GM19023 (cell line): ENCODE results near the gene APOBEC4.
A peak's percentile ranks its signal among the peaks of the same experiment; 100 is the strongest.
"Not testable (repeated sequence)": the region's sequence is repeated elsewhere in the genome, so short reads cannot be mapped to it uniquely, and the experiment has no call there.

ENCODE experiments used
- ATAC-seq: cut with Tn5 transposase; IDR thresholded peaks from one replicate; pipeline ENCODE4 v1.9.1; 2021; ENCODE audit warnings: mild to moderate bottlenecking, moderate library complexity; ENCODE audit not compliant: unreplicated experiment

The APOBEC4 gene

DNA sequence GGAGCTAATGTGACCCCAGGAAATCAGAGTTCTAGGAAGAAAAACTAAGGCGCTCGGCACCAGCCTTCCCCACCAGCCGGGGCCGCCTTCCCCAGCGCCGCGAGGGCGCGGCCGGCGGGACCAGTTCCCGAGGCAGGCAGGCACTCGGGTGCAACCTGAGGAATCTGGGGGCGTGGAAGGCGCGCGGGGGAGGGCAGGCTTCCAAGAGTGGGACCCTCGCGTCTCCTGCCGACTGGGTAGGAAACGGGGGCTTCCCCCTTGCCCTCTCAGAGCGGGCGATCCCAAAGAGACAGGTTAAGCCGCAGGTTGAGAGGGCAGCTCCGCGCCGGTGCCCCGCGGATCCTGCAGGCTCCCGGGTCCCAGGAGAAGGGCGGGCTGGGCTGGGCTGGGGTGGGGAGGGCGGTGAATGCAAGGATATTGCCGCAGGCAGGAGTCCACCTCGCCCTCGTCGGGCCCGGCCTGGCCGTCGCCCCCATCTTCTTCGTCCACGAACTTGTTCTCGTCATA is 18.0 kb downstream of the APOBEC4 start:
- peak; percentile 9 for ATAC-seq

DNA sequence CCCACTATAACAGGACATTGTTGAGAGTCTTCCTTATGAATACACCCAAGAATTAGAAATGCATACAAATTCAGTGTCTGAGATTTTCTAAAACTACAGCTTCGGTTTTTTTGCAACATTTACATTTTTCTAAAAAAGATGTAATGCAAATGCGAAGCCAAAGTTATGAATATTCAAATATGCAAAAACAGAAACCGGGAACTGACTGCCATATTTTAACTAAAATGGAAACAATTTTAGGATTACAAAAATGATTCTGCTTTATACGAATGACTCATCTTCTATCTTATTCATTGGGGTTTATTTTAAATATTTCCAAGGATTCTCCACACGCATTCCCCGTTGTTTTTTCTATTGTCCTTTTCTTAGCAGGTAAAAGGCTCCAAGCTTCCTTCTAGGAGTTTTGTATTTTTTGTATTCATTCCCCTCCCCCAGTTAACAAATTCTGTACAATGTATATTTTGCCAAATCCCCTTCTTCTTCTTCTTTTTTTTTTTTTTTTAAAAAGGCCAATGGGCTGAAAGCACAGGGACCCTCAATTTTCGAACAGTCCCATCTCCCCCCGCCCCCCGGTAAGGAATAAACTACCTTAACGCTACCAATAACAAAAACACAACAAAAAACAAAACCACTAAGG is 18.6 kb downstream of the APOBEC4 start:
- ATAC-seq, result no peak

DNA sequence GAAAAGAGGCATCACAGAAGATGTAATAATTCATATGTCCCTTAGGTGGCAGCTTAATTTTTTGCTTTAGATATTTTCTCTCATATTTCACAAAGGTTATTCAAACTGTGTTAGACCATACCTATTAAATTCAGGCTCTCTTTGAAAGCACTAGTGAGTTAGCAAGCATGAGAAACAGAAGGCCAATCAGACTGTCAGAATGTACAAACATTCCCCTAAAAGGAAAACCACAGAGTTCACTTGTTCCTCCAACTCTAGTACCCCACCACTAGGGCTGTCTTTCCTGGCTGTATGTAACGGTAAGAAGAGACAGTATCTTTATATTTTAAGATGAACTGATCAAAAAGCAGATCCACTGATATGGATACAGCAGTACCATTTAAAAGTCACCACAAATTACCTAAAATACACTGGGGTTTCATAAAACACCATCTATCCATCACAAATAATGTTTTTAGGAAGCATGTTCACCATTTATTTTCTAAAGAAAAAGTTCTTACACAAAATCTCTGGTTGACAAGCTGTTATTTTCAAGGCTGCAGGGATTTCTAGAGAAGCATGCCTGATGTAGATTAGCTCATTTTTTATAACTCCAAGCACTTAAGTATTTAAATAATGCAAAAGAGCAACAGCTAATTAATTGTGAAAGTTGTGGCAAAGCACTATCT is 19.3 kb downstream of the APOBEC4 start:
- no peak for ATAC-seq

DNA sequence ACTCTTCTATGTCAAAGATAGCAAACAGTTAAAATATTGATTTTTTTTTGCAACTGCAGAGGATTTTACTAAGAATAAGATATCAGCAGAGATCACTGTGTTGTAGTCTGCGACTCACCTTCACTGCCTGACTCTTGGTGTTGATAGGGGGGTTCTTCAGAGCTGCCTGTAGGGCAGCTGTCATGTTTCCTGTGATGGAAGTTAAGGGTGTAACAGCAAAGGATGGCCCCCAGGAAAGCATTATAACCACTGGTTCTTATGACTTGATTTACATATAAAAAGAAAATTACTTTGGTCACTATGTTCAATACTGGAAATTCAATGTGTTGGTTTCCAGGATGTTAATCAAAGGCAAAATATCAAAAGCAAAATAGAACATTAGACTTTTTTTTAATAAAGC is 20.2 kb downstream of the APOBEC4 start:
- no peak for ATAC-seq

DNA sequence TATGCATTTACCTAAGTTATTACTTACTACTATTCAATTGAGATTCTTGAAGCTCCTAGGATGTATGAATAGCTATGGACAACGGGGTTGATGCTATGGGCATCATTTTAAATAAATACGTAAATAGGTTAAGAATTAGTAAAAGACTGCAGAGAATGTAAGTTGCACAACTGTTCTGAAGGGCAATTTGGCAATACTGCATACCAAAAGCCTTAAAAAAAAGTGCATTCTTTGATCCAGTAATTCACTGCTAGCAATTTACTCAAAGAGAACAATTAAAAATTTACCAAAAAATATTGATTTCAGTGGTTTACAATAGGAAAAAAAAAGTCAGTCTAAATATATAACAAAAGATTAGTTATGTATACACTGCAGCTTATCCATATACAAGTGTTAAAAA is 21.0 kb downstream of the APOBEC4 start:
- ATAC-seq, result no peak

DNA sequence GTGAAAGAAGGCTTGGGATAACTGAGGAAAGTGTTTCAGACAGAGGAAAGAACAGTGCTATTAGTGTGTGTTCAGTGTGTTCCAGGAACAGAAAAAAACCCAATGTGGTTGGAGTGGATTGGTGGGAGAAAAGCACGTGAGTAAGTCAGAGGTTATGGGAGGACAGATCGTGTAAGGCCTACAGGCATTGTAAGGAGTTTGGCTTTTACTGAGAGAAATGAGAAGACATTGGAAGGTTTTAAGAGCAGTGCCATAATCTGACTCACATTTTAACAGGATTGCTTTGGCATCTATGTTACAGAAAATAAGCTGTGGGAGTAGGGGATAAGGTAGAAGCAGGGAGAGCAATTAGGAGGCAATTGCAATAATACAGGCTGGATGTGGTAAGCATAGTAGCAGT is 22.4 kb downstream of the APOBEC4 start:
- ATAC-seq, result no peak

DNA sequence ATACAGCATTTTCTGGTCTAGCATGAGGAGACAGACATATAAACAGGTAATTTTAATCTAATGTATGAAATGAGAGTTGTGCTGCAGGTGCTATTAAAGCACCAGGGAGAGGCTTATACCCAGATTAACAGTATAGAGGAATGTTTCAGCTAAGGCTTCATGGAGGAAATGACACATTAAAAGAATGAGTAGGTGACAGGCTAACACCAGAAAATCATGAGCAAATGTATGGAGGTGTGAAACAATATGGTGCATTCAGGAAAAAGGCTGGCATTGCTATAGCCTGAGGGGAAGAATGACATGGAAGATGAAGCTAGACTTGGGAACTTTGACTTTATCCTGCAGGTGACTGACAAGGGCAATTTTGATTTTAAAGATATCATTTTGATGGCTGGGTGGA is 24.6 kb downstream of the APOBEC4 start:
- ATAC-seq, result no peak

DNA sequence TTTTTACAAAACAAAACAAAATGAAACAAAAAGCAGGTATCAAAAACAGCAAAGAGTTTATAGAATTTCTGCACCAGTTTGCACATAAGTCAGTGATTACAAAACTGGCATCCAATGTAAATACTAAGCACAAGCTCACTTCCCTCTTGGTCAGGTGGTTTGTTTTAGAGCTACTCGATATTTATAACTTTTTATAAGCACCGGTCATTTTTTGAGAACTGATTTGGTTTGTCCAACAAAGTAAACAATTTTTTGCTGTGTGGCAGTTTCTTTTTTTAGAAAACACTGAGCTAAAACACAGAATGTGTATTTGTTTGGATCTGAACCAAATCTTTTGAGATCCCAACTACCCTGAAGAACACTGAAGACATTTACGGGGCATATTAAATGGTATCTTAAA is 26.9 kb downstream of the APOBEC4 start:
- ATAC-seq, result not testable (repeated sequence)

DNA sequence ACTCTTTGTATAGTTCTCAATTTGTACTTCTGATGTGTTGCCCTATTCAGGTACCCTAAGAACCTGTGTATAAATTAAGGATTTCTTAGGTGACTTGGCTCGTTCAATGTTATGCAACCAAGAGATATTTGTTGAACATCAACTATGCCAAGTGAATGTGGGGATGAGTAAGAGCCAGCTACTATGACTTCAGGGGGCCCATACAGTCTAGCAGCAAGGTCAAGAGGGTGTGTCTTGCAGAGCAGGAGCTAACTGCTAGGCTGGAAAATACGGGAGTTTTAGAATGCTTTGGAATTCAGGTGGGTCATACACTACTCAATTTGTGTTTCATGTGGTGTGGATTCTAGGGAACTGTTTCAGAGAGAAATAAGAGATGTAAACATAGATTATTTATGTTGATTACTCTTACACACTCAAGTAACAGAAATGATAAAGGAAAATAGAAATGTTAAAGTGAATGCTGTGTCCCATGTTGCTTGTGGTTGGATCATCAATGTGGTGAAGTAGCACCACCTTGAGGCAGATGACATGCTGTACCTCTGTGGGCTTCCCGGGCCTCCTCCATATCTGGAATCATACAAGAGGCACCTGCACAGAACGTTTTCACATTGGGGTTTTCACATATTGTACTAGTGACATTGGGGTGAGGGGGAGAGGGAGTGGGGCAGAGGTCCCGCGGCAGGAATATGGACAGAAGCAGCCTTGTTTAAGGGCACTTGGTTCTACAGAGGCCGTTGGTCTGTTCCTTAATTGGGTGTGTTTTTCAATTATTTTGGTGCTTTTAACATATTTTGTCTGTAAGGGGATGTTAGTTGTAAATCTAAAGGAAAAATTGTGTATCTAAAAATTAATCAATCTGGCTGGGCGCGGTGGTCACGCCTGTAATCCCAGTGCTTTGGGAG is 30.0 kb downstream of the APOBEC4 start:
- peak; percentile 87 for ATAC-seq

DNA sequence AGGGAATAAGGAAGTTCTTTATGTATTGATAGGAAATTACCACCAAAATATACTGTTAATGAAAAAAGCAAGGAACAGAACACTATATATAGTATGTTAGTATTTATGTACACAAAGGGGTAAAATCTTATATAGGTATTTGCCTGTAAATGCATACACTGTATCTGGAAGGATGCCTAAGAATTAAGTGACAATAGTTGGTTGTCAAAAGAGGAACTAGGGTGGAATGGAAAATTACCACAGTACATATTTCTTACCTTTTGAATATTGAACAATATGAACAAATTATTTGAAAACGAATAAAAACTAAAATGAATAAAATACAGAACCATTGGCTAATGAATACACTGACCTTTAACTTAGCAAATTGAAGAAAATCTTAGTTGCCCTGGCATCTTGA is 31.1 kb downstream of the APOBEC4 start:
- no peak for ATAC-seq

DNA sequence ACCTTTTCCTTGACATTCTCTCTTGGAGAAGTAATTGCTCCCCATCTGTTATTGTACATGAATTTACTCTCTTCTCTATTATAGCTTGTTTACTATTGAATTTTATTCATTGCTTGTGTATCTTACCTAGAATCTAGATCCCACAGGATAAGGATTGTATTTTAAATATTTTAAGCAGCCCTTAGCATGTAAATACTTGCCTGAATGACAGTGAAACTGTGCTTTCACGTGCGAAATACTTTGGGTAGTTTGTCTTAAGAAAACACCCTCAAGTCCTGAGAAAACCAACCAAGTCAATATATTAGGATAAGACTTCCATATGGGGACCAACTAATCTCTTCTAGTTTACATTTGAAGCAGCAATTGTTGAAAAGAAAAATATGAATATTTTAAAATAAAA is 32.8 kb downstream of the APOBEC4 start:
- no peak for ATAC-seq

DNA sequence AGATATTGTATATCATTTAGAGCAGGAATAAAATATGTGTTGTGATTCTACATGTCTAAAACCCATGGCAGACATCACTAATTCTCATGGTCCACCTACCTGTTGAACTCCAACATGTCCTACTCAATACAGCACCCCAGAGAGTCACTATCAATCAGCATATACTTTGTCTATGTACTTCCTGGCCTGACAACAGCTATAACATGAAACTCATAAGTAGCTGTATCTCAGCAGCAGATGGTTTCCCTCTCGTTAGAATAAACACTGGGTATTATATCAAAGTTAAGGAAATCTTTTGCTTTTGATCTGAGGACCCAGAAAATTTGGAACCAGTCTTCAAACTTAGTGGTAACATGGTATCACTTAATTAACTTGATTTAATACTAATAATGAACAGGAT is 33.3 kb downstream of the APOBEC4 start:
- no peak for ATAC-seq

DNA sequence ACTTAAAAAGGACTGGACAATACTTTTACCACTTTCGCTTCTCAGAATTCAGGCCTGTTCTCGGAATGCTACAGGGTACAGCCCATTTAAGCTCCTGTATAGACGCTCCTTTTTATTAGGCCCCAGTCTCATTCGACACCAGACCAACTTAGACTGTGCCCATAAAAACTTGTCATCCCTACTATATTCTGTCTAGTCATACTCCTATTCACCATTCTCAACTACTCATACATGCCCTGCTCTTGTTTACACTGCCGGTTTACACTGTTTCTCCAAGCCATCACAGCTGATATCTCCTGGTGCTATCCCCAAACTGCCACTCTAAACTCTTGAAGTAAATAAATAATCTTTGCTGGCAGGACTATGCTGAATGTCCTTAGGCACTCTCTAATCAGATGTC is 34.9 kb downstream of the APOBEC4 start:
- not testable (repeated sequence) for ATAC-seq

DNA sequence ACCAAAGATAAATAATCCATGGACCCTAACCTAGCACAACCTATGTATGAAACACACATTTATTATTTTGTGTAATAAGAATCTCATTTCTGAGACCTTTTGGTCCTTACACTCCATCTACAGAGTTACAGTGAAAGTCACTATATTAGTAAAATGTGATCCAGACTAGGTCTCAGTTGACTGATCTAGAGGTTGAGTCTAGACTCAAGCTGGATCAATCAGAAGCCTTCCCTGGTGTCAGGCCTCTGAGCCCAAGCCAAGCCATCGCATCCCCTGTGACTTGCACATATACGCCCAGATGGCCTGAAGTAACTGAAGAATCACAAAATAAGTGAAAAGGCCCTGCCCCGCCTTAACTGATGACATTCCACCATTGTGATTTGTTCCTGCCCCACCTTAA is 40.1 kb downstream of the APOBEC4 start:
- ATAC-seq, result not testable (repeated sequence)

DNA sequence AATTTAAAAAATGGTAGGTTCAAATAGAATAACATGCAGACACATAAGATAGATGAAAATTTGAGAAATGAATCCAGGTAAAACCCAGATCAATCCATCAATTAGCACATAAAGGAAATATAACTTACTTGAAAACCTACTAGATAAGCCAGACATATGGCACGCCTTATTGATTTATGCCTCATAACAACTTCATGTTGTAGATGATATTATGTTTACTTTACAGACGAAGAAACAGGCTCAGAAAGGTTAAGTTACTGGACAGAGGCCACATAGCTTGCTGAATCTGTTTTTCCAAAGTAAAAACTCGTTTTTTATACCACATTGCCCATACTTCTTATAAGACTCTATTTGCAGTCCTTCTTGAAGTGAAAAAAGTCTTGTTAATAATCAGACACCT is 40.7 kb downstream of the APOBEC4 start:
- no peak for ATAC-seq

DNA sequence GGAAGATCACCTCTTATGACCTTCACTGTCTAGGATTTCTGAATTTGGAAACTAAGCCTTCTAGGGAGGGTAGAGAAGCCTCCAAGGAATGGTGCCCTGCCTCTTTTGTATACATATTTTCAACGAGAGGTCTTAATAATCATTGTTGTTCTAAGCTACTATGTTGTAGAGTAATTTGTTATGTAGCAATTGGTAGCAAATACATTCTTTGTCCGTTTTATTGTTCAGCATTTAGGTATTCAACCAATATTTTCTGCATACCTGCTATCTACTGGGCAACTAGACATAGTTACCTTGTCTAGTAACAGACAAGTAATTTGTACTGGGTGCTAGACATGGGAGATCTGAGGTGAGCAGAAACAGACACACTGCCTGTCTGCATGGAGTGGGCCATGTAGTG is 42.1 kb downstream of the APOBEC4 start:
- no peak for ATAC-seq

DNA sequence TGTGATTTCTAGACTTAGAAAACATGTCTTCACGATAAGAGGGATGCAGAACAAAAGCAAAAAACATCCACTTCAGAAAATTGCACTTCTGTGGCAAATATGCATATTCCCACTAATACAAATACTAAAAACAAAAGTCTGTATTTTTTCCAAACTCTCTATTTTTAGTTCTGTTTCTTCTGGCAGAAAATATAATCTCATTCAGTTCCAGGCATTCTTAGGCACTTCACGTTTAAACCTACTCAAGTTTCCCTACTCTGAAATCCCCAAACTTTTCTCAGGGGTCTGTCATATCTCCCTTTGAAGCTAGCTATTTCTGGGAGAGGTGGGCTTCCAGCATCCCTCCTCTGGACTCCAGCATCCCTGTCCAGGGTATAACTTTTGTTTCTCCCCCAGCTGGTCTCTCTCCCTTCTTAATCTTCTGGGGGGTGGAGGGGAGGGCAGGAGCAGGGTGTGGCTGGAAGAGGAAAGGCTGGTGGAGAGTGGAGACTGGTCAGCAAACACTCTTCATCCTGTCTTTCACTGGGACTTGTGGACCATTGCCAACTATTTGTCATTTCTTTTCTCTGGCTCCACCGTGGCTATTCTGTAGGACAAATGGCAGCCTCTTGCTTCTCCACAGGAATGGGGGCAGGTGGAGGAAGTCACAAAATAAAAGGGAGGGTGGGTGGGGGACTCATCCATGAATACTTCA is 43.2 kb downstream of the APOBEC4 start:
- no peak for ATAC-seq

DNA sequence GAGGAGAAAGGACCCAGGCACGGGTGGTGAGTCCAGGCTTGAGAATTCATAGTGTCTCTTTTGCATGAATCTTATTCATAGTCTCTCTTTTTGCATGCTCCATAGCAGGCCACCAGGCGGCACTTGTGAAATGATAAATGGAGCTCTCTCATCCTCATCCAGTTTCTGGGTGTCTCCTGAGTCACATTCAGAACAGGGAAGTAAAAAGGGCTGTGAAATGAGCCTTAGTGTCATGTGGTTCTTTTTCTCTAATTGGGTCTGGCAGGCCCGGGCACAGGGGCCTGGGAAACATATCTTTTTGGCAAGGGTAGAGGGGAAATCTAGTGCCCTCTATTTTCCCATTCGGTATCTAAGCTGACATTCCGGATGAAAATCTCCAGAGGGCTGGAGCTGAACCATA is 43.8 kb downstream of the APOBEC4 start:
- ATAC-seq, result peak; percentile 44

DNA sequence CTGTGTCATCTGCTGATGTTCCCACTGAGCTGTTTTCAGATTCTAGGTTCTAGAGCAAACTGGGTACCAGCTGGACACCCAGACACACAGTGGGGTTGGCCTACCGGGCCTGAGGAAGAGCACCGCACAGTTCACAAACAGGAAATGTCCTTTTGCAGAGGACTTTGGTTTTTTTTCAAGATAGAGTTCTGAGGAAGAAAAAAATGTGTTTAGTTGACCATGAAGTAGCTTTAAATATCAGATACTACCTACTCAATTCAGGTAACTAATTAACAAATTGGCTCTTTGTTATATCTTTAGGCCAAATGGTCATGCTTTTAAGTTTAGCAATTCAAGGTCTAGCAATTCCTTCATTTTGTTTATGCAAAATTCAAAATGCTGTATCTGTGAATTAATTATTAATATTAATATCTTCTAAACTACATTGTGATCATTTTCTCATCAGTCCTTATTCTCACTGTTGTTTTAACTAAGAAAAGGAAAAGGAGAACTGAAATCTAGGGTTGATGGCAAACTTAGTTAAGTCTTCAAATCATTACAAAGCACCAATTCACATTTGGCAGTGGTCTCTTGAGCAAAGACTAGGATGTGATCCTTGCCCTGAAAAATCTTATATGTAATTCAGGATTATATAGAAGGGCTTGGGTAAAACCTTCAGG is 45.7 kb downstream of the APOBEC4 start:
- no peak for ATAC-seq

DNA sequence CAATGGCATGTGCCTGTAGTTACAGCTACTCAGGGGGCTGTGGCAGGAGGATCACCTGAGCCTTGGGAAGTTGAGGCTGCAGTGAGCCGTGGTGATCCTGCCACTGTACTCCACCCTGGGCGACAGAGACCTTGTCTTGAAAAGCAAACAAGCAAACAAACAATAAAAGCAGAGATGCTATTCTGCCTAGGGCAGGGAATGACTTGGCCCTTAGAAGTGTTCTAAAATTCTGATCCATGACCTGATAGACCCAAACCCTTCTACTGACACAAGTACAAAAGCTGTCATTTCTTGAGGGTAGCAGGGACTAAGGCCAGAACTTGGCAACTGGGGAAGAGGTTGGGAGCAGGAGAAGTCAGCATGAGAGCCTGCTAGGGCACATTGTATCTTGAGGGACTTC is 47.2 kb downstream of the APOBEC4 start:
- ATAC-seq, result no peak

DNA sequence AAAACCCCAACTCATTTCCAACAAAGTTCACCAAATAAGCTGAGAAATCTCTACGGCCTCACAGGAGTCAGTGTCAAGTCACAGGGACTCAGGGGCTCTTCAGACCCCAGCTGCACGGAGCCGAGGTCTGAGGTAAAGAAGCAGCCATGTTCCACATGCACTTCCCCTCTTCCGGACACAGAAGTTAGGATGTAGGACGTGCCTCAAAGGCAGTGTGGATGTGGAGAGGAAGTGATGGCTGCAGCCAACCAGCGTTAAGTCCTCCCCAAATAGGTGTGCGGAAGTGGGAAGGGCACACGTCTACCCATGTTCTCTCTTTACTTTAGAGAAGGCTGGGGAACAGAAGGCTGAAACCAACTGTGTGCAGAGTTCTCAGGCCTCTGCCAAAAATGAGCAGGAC is 48.3 kb downstream of the APOBEC4 start:
- ATAC-seq, result peak; percentile 16
